ENCODE measurements around the gene FGFR1OP2.
"Not testable (repeated sequence)": the region's sequence is repeated elsewhere in the genome, so short reads cannot be mapped to it uniquely, and the experiment has no call there.

FGFR1OP2 gene

GRCh38 chr12:26937863-26938700, at the start of gene FGFR1OP2, which contains the start of gene INTS13:
FGFR1OP2 (plus strand) TSS chr12:26938470; CDS start chr12:26954159, 15,689 bp downstream.
INTS13 (minus strand) TSS chr12:26937981; CDS start chr12:26936803, 1,178 bp downstream.
- peak within 1 kb of the TSS; percentile 92 for H3K4me3 ChIP-seq (ENCODE audit: low read length)
- peak; percentile 95 for DNase-seq (ENCODE audit: low read depth)
- TF ChIP-seq CTCF (conservative IDR thresholded peaks at IDR 0.05; ENCODE audit: low read depth, low read length): no peak

- TF ChIP-seq CTCF (conservative IDR thresholded peaks at IDR 0.05; ENCODE audit: low read depth, low read length): no peak
- no peak for DNase-seq (ENCODE audit: low read depth)
- no peak overlapping the region for H3K4me3 ChIP-seq (ENCODE audit: low read length)
Observed at GRCh38 chr12:26890784-26891183, 47.5 kb upstream of the FGFR1OP2 start.

GRCh38 chr12:26891704-26892103, 46.6 kb upstream of the FGFR1OP2 start:
- no peak overlapping the region for H3K4me3 ChIP-seq (ENCODE audit: low read length)
- no peak for TF ChIP-seq CTCF (conservative IDR thresholded peaks at IDR 0.05; ENCODE audit: low read depth, low read length)
- DNase-seq (ENCODE audit: low read depth): no peak

GRCh38 chr12:26895672-26896071, 42.6 kb upstream of the FGFR1OP2 start:
- H3K4me3 ChIP-seq (ENCODE audit: low read length): no peak overlapping the region
- no peak for DNase-seq (ENCODE audit: low read depth)
- TF ChIP-seq CTCF (conservative IDR thresholded peaks at IDR 0.05; ENCODE audit: low read depth, low read length): no peak

- H3K4me3 ChIP-seq (ENCODE audit: low read length): no peak overlapping the region
- no peak for DNase-seq (ENCODE audit: low read depth)
- TF ChIP-seq CTCF (conservative IDR thresholded peaks at IDR 0.05; ENCODE audit: low read depth, low read length): no peak
Observed at GRCh38 chr12:26896913-26897312, 41.4 kb upstream of the FGFR1OP2 start.

GRCh38 chr12:26903396-26903795, 34.9 kb upstream of the FGFR1OP2 start:
- not testable (repeated sequence) for H3K4me3 ChIP-seq (ENCODE audit: low read length); DNase-seq (ENCODE audit: low read depth)

GRCh38 chr12:26906024-26906423, 32.2 kb upstream of the FGFR1OP2 start:
- no peak for DNase-seq (ENCODE audit: low read depth)
- no peak for TF ChIP-seq CTCF (conservative IDR thresholded peaks at IDR 0.05; ENCODE audit: low read depth, low read length)

More at GRCh38 chr12:26906024-26906423, 32.2 kb upstream of the FGFR1OP2 start:
- H3K4me3 ChIP-seq (ENCODE audit: low read length): no peak overlapping the region
